HepG2 (cell line): ENCODE results near the gene CFAP92. TPM values are rescaled to one million over a fixed set of nuclear protein-coding genes. Genes with fewer than 3 reads are reported as not detected.

Experiments
- ATAC-seq: fragments of 200-7000 bp; cut with Tn5 transposase; 3 replicates; pipeline ENCODE4 v1.9.1; 2020; ENCODE audit warnings: mild to moderate bottlenecking, moderate library complexity
- BruUV-seq: library from RNA; stranded (reverse); fragments of 400-500 nt; replicated peaks from 2 replicates; lab custom pipeline; 2021; lab: Mats Ljungman, UMichigan
- CTCF ChIA-PET: fragments of 300-600 bp; formaldehyde crosslinking; extraction: SDS; loops from one replicate; lab custom pipeline; 2021; ENCODE audit warnings: low total read pairs, inconsistent platforms, low intra/inter-chr PET ratio; lab: Yijun Ruan, JAX
- POLR2A ChIA-PET: fragments of 350-600 bp; sonication (Branson Sonifier 250); formaldehyde crosslinking; loops from one replicate; lab custom pipeline; 2020; ENCODE audit warnings: antibody characterized with exemption, inconsistent platforms; lab: Yijun Ruan, JAX
- DNase-seq: peaks from one replicate; pipeline ENCODE4 v3.0.0-alpha.2; 2015; ENCODE audit warnings: low spot score
- FAIRE-seq: peaks from 3 replicates; lab custom pipeline; 2011; peaks lifted over from hg19 to GRCh38; lab: Jason Lieb, UNC
- H2AFZ ChIP-seq: one replicate; pipeline ENCODE4 v1.6.1; 2011; ENCODE audit warnings: low read length, inconsistent platforms
- H3K27ac ChIP-seq: fragments of 300-600 bp; 3 replicates; pipeline ENCODE4 v1.8.0; 2011; ENCODE audit warnings: mixed run types, mild to moderate bottlenecking, mixed read lengths, low read length, inconsistent platforms; ENCODE audit not compliant: insufficient read depth; ENCODE audit errors: extremely low read length
- H3K27me3 ChIP-seq, 2 experiments: fragments of 200-600 bp in 1 of 2; 2 replicates in 1 of 2; 3 replicates in 1 of 2; pipeline versions ENCODE4 v1.6.0 to v1.8.0; 2011; ENCODE audit warnings: low read length in 2 of 2, mild to moderate bottlenecking in 2 of 2, moderate library complexity in 2 of 2, inconsistent platforms in 1 of 2; ENCODE audit not compliant: insufficient read depth in 2 of 2, control insufficient read depth in 1 of 2
- H3K36me3 ChIP-seq, 2 experiments: fragments of 200-600 bp in 1 of 2; replicated peaks in 1 of 2; 2 replicates in 1 of 2; 3 replicates in 1 of 2; pipeline versions ENCODE4 v1.5.1 to v1.8.0; 2011; ENCODE audit warnings: low read length in 2 of 2, inconsistent platforms in 1 of 2; ENCODE audit not compliant: insufficient read depth in 2 of 2, control insufficient read depth in 1 of 2
- H3K4me1 ChIP-seq: 2 replicates; pipeline ENCODE4 v1.5.1; 2012; ENCODE audit warnings: low read length, inconsistent platforms; ENCODE audit not compliant: insufficient read depth
- H3K4me2 ChIP-seq: 2 replicates; pipeline ENCODE4 v1.6.0; 2011; ENCODE audit warnings: low read depth, low read length, inconsistent platforms
- H3K4me3 ChIP-seq, 3 experiments: fragments of 200-600 bp in 1 of 3; sonication (generic), shearing (Covaris generic) in 1 of 3; replicated peaks in 1 of 3; 2 replicates each; pipeline ENCODE4 v1.5.1; 2011 to 2016; ENCODE audit warnings: low read length in 3 of 3, inconsistent platforms in 2 of 3, low read depth in 2 of 3, mild to moderate bottlenecking in 2 of 3, control low read depth in 1 of 3, mixed read lengths in 1 of 3; ENCODE audit not compliant: insufficient read depth in 1 of 3
- H3K79me2 ChIP-seq: one replicate; pipeline ENCODE4 v1.6.1; 2011; ENCODE audit warnings: low read length, inconsistent platforms; ENCODE audit not compliant: insufficient read depth
- H3K9ac ChIP-seq: 2 replicates; pipeline ENCODE4 v1.6.0; 2011; ENCODE audit warnings: mild to moderate bottlenecking, low read depth, low read length, inconsistent platforms; ENCODE audit not compliant: insufficient read depth
- H3K9me3 ChIP-seq: 2 replicates; pipeline ENCODE4 v1.5.1; 2012; ENCODE audit warnings: mild to moderate bottlenecking, low read length
- H4K20me1 ChIP-seq: 2 replicates; pipeline ENCODE4 v1.6.0; 2011; ENCODE audit warnings: inconsistent platforms, mild to moderate bottlenecking, low read length, moderate library complexity; ENCODE audit not compliant: insufficient read depth
- MAFF ChIP-seq: IDR thresholded peaks from 2 replicates; pipeline ENCODE4 v1.6.1; 2011; ENCODE audit warnings: low read depth, low read length, improper control_type of control experiment
- MAFK ChIP-seq, 2 experiments: IDR thresholded peaks in 1 of 2; conservative IDR thresholded peaks in 1 of 2; 2 replicates each; pipeline ENCODE4 v1.6.1; 2011; ENCODE audit warnings: improper control_type of control experiment in 2 of 2, low read length in 2 of 2
- ZBTB40 ChIP-seq, 2 experiments: fragments of 450-650 bp in 1 of 2; sonication (generic) in 1 of 2; formaldehyde crosslinking in 1 of 2; IDR thresholded peaks; 2 replicates each; pipeline versions ENCODE4 v1.6.1 to v1.8.0; 2016 to 2022; ENCODE audit warnings: antibody characterized with exemption in 1 of 2, mild to moderate bottlenecking in 1 of 2, missing genetic modification reagents in 1 of 2
- ZNF639 ChIP-seq: conservative IDR thresholded peaks from 2 replicates; pipeline ENCODE4 v1.6.1; 2018; ENCODE audit warnings: missing genetic modification reagents
- WGBS: methylation state at CpG from one replicate; pipeline ENCODE4 v1.1.6; 2017; ENCODE audit warnings: low lambda C conversion rate; 5-methylcytosine and 5-hydroxymethylcytosine counted together
- in situ Hi-C: cut with HindIII; loops from 2 replicates; pipeline ENCODE4 v1.10.0; 2017; ENCODE audit warnings: low pct_unique_long_range_greater_than_20kb; ENCODE audit not compliant: extremely low pct_ligation_motif_present
- intact Hi-C: fragments of 100-400 bp; cut with micrococcal nuclease; formaldehyde crosslinking; loops from one replicate; pipeline ENCODE4 v1.10.0; 2022; ENCODE audit not compliant: unreplicated experiment
- polyA plus RNA-seq, 8 experiments: library from polyadenylated mRNA; depleted of rRNA in 3 of 8; stranded (reverse) in 7 of 8; unstranded in 1 of 8; fragments of >200 nt; fragmentation: Illumina TruSeq in 4 of 8; extraction: Trizol in 4 of 8; gene quantifications; 2 replicates each; pipeline versions ENCODE4 v1.2.1 to v1.2.3, GENCODE V29; 2011 to 2016; ENCODE audit warnings: low read depth in 4 of 8, missing spikeins in 1 of 8, mixed read lengths in 1 of 8; ENCODE audit not compliant: insufficient read depth in 1 of 8
- total RNA-seq, 5 experiments: library from RNA; depleted of rRNA; stranded (reverse); fragments of >200 nt; fragmentation: Illumina TruSeq; extraction: Trizol; gene quantifications; 2 replicates each; pipeline ENCODE4 v1.2.3, GENCODE V29; 2016; ENCODE audit warnings: low read depth in 1 of 5

Gene CFAP92
- total and polyA plus RNA-seq, 2 of the 13 experiments (the other 11 are each of a cell fraction or from before 2014, with no cell fraction given): 0.18 to 0.46 TPM

GRCh38 chr3:129007792-129008191 lies 13.9 kb upstream of the CFAP92 start (continued):
- TF ChIP-seq ZBTB40 (IDR thresholded peaks at IDR 0.05) (no peak), ZBTB40 (CRISPR knock-in tag; IDR thresholded peaks at IDR 0.05) (no peak)

GRCh38 chr3:129006864-129007263 lies 13.0 kb upstream of the CFAP92 start:
- intact Hi-C loops: no loop called here
- Histone ChIP-seq H3K9ac (no peak overlapping the region), H3K4me1 (peaks cover 41% of the 10 kb centered on the region), H3K27me3 (peaks cover 4 to 51% of the 10 kb centered on the region in 2 experiments), H3K9me3 (no peaks in the 10 kb centered on the region), H2AFZ (no peak overlapping the region), H3K27ac (no peak overlapping the region), H4K20me1 (no peaks in the 10 kb centered on the region), H3K79me2 (no peaks in the 10 kb centered on the region), H3K4me2 (no peak overlapping the region), H3K36me3 (no peaks in the 10 kb centered on the region), H3K4me3 (no peak overlapping the region)
- 63% methylated on average over 3 of the region's 3 CpGs for WGBS
- POLR2A ChIA-PET: no interaction called here
- CTCF ChIA-PET: no interaction called here
- TF ChIP-seq ZNF639 (CRISPR knock-in tag): no peak
- TF ChIP-seq MAFK (conservative IDR thresholded peaks at IDR 0.05 in 1 of 2, IDR thresholded peaks at IDR 0.05 in 1 of 2; ENCODE audit: low read length in 2 of 2): peak; percentile 43 to 69; a peak in 3 of 4 replicates
- TF ChIP-seq MAFF: peak; percentile 44; the same call in 1 of the 2 replicates
- DNase-seq (no peak), FAIRE-seq (no peak), ATAC-seq (no peak)
- in situ Hi-C loops: no loop called here
- BruUV-seq: no TSS peak
